HG02970 (cell line): Measurements from ENCODE around the gene PRR14L.

Experiments
- ATAC-seq: cut with Tn5 transposase; IDR thresholded peaks from one replicate; pipeline ENCODE4 v1.9.1; 2021; ENCODE audit warnings: mild to moderate bottlenecking, moderate library complexity, moderate number of reproducible peaks; ENCODE audit not compliant: unreplicated experiment, low FRiP score

The PRR14L gene

DNA sequence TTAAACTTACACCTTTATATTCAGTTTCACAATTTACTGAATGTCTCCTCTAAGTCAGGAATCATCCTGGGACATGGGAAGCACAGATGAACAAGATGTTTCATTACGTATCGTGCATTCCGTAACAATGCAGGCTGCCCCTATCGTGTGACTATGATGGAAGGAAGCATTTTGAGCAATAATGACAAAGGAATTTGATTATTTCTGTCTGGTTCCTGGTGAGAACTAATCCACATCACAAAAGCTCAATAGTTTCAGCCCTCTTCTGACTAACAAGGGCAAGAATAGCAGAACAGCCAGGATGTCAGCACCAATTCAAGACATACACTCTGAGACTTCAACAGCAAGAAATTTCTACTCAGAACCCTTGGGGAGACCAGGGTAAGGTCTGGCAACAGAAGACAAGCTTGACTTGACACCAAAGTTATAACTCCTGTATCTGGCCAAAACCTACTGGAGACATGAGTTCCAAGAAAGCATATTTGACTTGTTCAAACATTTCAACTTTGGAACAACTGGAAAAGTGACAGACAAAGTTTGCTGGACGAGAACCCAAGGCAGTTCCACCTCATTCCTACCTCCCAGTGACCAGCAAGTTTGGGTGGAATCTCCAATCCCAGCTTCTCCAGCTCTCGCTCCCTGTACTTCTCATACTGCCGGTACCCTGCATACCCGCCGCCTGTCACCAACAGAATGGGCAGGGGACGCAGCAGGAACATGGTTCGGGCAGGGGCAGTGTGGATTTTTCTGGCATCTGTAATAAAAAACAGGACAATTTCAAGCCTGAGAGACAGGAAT lies 102.2 kb downstream of the PRR14L start:
- ATAC-seq: no peak

DNA sequence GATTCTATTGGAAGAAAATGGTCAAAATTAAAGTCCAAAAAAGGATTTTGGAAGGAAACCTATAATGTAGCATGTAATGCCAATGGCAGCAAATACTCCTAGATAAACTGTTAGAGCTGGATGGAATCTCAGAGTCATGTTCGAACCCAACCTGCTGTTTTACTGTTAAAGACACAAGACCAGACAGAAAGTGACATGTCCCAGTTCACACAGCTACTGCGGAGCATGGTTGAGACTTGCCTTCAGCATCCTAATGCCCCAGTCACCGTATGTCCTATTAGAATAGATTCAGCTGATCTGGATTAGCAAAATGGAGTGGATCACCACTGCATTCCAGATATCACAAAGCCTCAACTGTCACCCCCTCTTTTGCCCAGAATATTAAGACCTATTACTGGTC lies 102.9 kb downstream of the PRR14L start:
- ATAC-seq: no peak

DNA sequence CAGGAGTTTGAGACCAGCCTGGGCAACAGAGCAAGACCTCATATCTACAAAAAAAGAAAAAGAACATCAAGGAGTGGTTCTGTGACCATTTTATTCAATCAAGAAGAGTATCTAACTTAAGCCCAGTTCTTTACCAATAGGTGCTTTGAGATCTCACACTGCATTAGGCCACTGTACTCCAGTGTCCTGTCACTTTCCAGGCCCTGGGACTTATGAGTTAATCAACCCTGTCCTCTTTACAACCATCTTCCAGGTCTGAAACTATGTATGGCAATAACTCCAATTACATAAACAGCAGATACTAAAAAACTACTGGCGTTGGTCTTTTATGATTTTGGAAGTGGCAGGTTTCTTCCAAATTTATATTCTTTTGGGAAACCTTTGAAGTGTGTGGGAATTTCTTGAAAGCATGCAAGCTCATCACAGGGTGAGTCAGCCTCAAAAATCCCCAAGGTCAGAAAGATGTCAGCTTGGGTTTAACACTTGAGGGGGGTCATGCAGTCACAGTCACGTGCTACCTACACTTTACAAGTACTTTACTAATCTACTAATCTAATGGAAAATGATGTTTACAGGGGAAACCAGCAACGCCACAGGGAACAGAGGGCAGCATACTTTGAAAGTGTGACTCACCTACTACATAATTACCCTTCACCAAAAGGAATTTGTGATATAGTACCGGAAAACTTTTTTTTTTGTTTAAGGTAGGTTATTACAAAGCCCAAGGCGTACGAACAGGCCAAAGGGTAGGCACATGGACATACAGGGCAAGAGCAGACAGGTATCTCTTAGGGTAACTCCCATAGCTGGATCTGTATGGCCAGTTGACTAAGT lies 103.5 kb downstream of the PRR14L start:
- ATAC-seq: no peak

DNA sequence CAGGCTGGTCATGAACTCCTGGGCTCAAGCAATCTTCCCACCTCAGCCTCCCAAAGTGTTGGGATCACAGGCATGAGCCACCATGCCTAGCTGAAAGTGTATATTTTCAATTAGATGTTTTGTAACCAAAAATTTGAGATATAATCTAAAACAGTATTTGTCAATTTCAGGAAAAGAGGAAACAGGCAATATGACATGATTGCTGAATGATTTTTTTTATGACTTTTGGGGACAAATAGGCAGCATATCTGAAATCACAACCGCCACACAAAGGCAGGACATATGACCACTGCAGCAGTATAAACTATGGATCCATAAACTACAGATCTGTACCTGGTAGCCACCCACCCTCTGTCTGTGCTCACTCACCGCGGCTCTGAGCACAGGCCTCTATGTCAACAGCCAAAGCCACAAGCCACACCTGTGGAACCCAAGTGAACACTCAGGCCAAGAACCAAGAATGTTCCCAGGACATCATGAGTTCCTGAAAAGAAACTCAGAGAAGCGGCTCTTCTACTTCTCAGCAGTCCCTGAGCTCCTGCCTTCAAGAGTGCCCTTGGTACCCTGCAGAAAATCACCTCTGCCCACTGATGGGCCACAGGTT lies 110.4 kb downstream of the PRR14L start:
- ATAC-seq: no peak

DNA sequence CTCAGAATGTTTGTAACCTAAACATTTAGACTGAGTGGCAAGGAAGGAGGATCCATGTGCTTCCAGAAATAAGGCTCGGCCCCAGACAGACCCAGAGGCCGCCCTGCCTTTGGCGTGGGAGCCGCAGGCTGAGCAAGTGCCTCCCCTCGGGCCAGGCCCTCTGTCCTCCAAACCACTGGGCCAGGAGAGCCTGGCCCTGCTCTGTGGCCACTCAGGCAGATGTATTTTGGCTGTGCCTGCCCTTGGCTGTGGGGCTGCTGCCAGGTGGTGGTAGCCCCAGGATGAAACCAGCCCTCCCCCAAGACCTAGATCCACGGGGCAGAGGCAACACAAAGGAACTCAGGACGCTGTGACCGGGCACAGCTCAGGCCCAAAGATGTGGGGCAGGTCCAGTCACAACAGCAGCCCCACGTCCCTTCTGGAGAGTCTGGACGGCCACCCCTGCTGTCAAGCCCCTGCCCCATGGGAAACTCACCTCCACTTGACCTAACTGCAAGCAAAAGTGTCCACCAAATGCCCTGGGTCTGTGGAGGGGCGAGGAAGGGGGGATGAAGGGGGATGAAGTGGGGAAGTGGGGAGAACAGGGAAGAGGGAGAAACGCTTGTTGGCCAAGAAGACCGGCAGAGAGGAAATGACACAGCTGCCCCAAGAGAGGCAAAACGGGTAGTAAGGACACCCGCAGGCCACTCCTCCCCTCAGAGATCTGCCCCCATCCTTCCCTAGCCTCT lies 111.9 kb downstream of the PRR14L start:
- no peak for ATAC-seq

DNA sequence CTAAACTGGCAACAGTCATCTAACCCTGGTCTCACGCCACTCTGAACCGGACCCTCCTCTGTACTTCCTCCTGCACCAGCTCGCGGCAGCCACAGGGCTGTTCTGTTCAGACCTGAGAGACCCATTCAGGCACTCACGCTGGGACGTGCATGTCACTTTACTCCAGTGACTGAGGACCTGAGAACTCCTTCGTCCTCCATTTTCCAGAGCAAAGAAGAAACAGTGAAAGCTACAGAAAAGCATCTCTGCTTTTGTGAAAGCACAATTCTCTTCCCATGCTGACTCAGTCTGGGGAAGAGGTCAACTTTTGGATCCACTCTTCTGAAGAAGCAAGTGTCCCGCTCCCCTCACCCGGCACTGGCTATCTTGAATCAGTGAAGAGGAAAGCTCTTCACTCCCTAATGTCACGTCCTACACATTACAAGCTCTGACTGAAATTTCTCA lies 112.5 kb downstream of the PRR14L start:
- no peak for ATAC-seq

DNA sequence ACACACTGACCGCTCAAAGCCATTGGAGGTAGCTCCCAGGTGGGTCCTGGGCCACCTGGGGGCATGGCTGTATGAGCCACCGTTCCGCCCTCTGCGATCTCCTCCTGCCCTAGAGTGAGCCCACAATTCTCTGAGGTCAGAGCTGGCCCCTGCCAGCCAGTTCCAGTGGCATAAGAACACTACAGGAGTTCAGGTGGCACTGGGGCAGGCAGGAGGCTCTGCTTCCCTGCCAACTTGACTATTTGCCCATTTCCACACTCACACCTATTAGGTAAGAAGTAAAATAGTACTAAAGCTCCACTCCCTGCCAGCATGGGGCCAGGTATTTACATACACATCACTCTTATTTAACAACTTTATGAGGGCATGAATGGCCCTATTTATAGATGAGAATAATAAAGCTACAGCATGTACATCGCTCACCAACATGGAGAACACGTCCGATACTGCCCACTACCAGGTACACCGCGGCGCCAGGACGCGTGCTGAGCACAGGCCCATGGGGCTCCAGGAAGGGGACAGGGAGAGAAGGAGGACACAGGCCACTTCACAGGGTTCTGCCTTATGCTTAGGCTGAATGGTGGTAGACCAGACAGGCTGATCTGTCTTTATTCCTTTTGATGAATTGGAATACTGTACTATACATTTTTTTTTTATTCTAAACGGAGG lies 114.2 kb downstream of the PRR14L start:
- ATAC-seq: no peak

DNA sequence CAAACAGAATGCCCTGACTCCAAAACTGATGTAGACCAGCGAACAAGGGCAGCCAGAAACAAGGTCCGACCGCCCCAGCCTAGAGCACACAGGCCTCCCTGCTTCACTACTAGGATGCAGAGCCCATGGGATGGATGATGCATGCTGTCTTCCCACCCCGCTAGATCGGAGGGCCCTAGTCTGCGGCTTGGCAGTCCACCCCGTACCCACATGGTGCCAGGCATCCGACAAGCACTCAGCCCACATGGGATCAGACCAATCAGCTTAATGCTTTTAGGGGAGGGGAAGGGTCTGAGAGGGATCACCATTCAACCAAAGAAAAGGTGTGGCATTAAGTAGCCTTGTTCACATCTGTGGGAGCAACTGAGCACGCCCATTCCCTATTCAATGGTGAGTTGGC lies 118.5 kb downstream of the PRR14L start:
- ATAC-seq: no peak
